ENCODE measurements around the gene COCH.
"Not testable (repeated sequence)": the region's sequence is repeated elsewhere in the genome, so short reads cannot be mapped to it uniquely, and the experiment has no call there.

COCH gene

DNA sequence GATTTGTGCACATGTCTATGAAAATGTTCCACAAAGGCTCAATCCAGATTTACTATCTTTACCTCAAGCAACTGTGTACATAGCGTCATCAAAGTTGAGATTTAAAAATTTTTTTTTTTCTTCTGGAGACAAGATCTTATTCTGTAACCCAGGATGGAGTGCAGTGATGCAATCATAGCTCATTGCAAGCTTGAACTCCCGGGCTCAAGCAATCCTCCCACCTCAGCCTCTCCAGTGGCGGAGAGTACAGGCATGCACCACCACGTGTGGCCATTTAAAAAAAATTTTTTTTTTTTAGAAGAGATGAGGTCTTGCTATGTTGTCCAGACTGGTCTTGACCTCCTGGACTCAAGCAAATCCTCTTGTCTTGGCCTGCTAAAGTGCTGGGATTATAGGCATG, 2.3 kb downstream of the COCH start:
- no peak for DNase-seq

DNA sequence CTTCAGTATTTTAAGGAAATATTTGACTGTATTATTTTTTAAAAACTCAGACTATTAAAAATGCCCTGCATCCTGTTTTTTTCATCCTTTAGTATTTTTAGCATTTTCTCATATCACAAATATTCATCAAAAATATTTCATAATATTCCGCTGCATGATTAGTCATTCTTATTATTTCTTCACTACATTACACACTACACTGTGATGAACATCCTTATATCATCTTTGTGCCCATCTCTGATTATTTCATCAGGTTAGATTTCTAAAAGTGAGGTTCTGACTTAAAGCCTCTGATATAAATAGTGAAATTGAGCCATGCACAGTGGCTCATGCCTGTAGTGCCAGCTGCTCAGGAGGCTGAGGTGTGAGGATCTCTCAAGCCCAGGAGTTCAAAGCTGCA, 8.1 kb downstream of the COCH start:
- no peak for DNase-seq

DNA sequence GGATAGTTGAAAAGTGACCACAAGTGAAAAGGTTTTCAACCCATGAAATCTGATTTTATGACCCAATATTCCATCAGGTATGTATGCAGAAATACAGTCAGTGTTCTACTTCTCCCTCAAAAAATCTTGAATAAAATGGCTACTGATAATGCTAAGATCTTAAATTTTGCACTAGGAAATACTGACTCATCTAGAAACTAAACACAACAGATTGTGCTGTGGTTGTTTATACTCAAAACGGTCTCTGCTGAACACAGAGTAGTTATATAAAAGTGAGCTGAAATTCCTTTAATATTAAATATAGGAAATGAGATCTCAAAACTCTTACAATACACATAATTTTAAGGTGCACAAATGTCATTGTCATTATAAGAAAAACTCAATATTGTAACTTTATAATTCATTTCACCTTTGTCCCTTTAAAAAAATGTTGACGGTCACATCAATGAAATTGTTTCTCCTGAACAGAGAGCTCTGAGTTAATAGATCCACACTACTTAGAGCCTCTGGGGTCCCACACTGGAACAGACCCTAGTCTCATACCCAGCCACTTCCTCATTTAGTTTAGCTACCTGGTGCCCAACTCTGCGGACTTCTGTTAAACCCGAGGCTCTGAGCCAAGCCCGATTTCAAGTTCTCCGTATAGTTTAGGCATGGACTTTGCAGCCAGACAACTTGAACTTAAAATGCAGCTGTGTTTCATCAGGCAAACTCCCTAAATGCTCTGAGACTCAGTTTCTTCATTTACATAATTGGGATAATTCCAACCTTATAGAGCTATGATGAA, 9.3 kb downstream of the COCH start:
- no peak for DNase-seq

DNA sequence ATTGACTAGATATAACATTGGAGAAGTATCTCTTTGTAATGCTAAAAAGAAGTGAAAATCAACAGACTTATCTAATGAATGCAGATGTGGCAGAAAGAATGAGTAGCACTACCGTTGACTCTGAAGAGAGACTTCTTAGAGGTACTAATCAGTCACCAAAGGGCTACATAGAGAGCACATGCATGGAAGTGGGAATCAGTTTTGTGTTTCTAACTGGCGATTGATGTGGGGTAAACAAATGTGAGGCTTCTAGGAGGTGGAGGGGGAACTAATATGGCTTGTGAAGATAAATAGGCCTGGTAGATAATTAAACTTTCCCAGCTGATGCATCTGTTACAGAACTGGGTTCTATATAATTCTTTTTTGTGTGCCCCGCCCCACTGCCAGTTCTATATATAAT, 10.5 kb downstream of the COCH start:
- DNase-seq = no peak

GRCh38 chr14:30885840-30886740, 11.7 kb downstream of the COCH start:
- no peak for DNase-seq

DNA sequence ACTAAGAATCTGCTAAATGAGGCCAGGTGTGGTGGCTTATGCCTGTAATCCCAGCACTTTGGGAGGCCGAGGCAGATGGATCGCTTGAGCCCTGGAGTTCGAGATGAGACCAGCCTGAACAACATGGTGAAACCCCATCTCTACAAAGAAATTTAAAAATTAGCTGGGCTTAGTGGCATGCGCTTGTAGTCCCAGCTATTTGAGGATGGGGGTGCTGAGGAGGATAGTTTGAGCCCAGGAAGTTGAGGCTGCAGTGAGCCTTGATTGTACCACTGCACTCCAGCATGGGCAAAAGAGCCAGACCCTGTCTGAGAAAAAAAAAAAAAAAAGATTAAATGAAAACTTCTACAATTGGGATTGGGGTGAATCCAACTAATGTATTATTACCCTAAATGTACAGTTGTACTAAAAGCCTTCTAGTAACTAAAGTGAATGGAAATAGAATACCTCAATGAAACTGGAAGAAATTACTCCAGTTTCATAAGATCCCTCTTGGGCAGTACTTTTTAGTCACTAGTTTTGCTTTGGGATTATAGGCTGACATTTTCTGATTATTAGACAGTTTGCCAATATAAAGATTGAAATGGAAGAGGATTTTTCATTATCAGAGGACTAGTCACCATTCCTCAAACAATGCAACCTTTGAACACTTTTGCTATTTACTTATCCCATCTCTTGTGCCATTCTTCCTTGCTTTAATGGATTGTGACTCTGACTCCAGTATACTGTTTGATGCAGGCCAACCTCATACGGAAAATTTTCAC, 14.3 kb downstream of the COCH start:
- DNase-seq = no peak

- no peak for DNase-seq
These were observed 14.9 kb downstream of the COCH start for GRCh38 chr14:30889244-30889594.

GRCh38 chr14:30893819-30894218, 19.5 kb downstream of the COCH start:
- no peak for DNase-seq

DNA sequence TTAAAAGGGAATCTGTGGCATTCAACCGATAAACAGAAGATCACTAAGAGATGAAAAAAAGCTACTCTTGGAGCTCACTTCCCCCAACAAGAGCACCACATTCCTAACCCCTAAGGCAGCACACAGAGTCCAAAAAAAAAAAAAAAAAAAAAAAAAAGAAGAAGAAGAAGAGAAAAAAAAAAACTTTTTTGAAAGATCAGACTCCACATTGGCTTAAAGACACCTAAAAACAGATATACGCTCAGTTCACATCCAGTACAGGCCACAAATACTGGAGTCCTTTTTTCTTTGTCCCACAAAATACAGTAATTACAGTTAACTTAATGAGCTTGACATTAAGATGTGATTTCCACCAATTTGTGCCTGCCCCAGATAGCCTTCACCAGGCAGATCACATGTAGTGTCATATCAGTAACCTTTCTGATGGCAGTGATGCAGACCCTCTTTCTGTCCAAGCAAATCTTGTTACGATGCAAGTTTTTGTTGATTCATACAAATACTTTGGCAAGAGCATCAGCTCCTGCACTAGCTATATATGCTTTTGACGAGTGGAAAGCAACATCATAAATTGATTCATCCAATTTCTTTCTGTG, 20.7 kb downstream of the COCH start:
- DNase-seq = no peak

- no peak for DNase-seq
These were observed 22.1 kb downstream of the COCH start for GRCh38 chr14:30896435-30896834.

DNA sequence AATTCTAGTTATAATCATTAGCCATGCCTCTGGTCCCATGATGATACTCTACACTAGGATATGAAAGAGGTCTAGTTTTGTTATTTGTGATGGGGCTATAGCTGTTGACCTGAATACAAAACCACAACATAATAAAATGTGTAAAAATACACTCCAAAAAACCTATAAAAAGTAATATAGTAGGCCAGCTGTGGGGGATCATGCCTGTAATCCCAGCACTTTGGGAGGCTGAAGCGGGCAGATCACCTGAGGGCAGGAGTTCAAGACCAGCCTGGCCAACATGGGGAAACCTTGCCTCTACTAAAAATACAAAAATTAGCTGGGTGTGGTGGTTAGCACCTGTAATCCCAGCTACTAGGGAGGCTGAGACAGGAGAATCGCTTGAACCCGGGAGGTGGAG, 22.8 kb downstream of the COCH start:
- not testable (repeated sequence) for DNase-seq

GRCh38 chr14:30903285-30904124, 29.1 kb downstream of the COCH start:
- DNase-seq = no peak

- no peak for DNase-seq
These were observed 32.6 kb downstream of the COCH start for GRCh38 chr14:30906752-30907658.

- DNase-seq = no peak
These were observed 33.3 kb downstream of the COCH start for GRCh38 chr14:30907659-30908057.

- no peak for DNase-seq
These were observed 34.5 kb downstream of the COCH start for GRCh38 chr14:30908826-30909225.

- DNase-seq = no peak
These were observed 40.5 kb downstream of the COCH start for GRCh38 chr14:30914812-30915211.

- DNase-seq = no peak
These were observed 41.2 kb downstream of the COCH start for GRCh38 chr14:30915596-30915995.

DNA sequence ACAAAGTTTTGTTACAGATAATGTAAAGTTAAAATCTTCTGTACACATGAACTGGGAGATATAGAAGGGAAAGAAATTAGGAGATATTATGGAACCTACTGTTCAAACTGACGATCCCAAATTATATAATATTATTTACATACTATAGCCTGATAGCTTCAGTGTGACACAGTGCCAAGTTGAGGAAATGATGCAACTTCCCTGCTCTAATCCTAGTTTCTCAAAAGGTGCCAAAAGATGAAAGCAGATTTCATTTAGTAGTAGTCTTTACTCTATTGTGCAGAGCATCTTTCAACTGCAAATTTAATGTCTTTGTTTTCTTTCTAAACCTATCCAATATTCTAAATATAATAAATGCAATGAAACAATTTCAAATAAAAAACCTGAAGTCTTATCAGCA, 46.9 kb downstream of the COCH start:
- DNase-seq = no peak

DNA sequence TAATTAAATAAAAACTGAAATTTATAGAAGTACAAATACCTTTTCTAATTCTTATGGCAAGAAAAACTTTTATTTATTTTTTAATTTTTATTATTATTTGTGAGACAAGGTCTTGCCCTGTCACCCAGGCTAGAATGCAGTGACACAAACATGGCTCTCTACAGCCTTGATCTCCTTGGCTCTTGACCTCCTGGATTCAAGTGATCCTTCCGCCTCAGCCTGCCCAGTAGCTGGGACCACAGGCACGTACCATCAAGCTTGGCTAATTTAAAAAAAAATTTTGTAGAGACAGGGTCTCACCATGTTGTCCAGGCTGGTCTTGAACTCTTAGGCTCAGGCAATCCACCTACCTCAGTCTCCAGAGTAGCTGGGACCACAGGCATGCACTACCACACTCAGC, 47.4 kb downstream of the COCH start:
- DNase-seq = no peak

DNA sequence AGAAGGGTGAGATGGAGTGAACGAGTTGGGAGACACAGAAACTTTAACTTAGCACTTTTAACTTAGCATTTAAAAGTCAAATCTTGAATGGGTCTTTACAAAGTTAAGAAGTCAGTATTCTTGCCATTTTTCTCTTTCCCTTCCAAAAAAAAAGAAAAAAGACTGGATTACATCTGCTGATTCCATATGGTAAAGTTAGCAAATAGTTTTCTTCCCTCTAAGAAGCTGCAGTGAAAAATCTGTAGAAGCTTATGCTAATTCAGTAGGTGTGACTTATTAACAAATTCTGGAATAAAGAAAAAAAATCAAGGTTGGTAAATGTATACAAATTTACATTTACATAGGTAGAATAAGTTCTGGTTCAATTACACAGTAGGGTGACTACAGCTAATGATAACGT, 50.9 kb downstream of the COCH start:
- no peak for DNase-seq

DNA sequence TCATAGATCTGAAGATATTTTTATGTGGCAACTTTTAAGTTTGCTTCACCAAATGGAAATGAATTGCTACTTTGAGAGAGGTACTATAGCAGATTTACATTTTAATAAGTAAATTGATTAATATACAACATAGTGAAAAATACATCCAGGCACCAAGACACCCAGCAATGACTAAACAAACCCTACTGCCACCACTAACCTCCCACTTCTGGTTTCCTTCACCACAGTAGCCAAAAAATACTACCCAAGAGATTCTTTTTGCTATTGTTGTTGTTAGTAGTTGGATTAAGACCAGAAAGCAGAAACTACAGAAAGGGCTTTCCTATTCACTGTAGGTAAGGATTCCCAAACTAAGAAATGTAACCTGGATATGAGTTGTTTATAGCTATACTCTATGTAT, 54.1 kb downstream of the COCH start:
- DNase-seq = no peak

Data from NCI-H187 treated with DMSO at 0.1 percent for 48 hours (cell line).